ENCODE measurements around the gene RANBP3. TPM values are rescaled to one million over a fixed set of nuclear protein-coding genes. Genes with fewer than 3 reads are reported as not detected.

Gene RANBP3
- total and polyA plus RNA-seq, 2 experiments from 2014 or later: 41.8 to 50.0 TPM

DNA sequence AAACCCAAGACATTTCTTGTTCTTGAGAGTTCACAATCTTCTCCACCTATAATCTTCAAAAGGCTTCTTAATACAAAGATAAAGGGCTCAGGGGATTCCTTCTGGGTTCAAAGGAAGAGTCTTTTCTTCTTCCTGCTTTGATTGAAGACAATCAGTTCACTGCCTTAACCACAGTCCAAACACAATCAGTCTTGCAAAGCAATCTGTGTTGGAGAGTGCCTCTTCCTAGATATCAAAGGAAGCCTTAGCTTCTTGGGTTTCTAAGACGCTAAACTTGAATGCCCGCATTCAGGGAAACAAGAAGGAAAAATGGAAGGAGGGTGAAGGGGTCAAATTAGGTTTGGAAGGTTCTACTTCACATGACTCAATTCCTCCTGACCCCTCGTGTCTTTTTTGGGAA, 27.2 kb downstream of the RANBP3 start:
- H3K4me1 ChIP-seq (ENCODE audit: insufficient read depth): peaks cover 46% of the 10 kb centered on the region

DNA sequence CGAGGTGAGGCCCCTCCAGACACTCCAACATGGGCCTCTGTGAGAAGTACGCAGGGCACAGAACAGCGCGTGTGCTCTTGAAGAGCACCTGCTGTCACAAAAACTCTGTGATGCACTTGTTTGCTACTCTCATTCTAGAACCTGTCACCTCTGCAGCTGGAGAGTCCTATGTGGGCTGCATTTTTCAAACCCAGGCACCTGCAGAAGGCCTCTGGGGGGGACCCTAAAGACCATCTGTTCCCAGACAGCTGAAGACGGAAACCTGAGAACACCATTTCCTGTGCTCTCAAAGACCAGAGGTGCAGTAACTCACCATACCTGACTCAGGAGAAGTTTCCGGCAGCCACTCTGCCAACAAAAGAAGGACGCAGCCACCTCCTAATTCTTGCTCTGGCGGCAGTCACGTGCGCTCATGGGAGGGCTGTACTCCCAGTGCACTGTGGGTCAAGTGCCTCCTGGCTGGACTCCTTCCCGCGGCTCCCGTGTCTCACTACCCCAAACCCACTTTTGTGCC, 28.1 kb downstream of the RANBP3 start:
- Histone ChIP-seq H3K4me1 (ENCODE audit: insufficient read depth) (peaks cover 39% of the 10 kb centered on the region), H3K27ac (no peak overlapping the region), H3K4me2 (ENCODE audit: unreplicated experiment) (no peak overlapping the region), H3K36me3 (ENCODE audit: low read depth) (0 out of 2 replicates have a peak, but pooled peaks cover 5% of the 10 kb centered on the region), H3K79me2 (ENCODE audit: insufficient read depth) (peaks cover 100% of the 10 kb centered on the region), H3K9ac (no peak overlapping the region), H3K4me3 (no peak overlapping the region), H3F3A (ENCODE audit: insufficient read depth) (peaks cover 46% of the 10 kb centered on the region), H3K9me2 (ENCODE audit: insufficient read depth) (no peaks in the 10 kb centered on the region), H4K20me1 (ENCODE audit: insufficient read depth) (no peaks in the 10 kb centered on the region), H3K9me3 (ENCODE audit: low read depth) (no peaks in the 10 kb centered on the region), H2AFZ (no peak overlapping the region), H3K27me3 (replicated peaks; ENCODE audit: insufficient read depth) (no peaks in the 10 kb centered on the region)
- 79 to 84% methylated on average over 13 of the region's 13 CpGs for WGBS, 2 experiments (ENCODE audit: low coverage in 1 of 2, low lambda C conversion rate in 2 of 2, missing lambda C conversion rate in 2 of 2)
- DNase-seq: no peak
- in situ Hi-C loops (cut with MboI): no loop called here
- TF ChIP-seq EZH2 (IDR thresholded peaks at IDR 0.05; ENCODE audit: insufficient read depth, poor library complexity, severe bottlenecking) (no peak), EZH2phosphoT487 (IDR thresholded peaks at IDR 0.05; ENCODE audit: insufficient read depth, low read depth) (no peak)

More for the DNA sequence above, 27.2 kb downstream of the RANBP3 start:
- Histone ChIP-seq H4K20me1 (ENCODE audit: insufficient read depth) (no peaks in the 10 kb centered on the region), H3K4me3 (no peak overlapping the region), H3K36me3 (ENCODE audit: low read depth) (0 out of 2 replicates have a peak, but pooled peaks cover 3% of the 10 kb centered on the region), H3F3A (ENCODE audit: insufficient read depth) (peaks cover 54% of the 10 kb centered on the region), H3K4me2 (ENCODE audit: unreplicated experiment) (no peak overlapping the region), H3K9me3 (ENCODE audit: low read depth) (no peaks in the 10 kb centered on the region), H3K9me2 (ENCODE audit: insufficient read depth) (no peaks in the 10 kb centered on the region), H3K27ac (no peak overlapping the region), H3K79me2 (ENCODE audit: insufficient read depth) (peaks cover 100% of the 10 kb centered on the region), H3K27me3 (replicated peaks; ENCODE audit: insufficient read depth) (no peaks in the 10 kb centered on the region), H3K9ac (no peak overlapping the region), H2AFZ (no peak overlapping the region)
- 92 to 100% methylated on average over 3 of the region's 3 CpGs for WGBS, 2 experiments (ENCODE audit: low coverage in 1 of 2, low lambda C conversion rate in 2 of 2, missing lambda C conversion rate in 2 of 2)
- DNase-seq: no peak
- TF ChIP-seq EZH2phosphoT487 (IDR thresholded peaks at IDR 0.05; ENCODE audit: insufficient read depth, low read depth) (no peak), EZH2 (IDR thresholded peaks at IDR 0.05; ENCODE audit: insufficient read depth, poor library complexity, severe bottlenecking) (no peak)
- in situ Hi-C loops (cut with MboI): no loop called here

GRCh38 chr19:5948752-5949564, 29.0 kb downstream of the RANBP3 start:
- Histone ChIP-seq H3K4me3 (no peak overlapping the region), H4K20me1 (ENCODE audit: insufficient read depth) (no peaks in the 10 kb centered on the region; the same call in 1 of the 2 replicates), H3K9ac (no peak overlapping the region), H3K4me1 (ENCODE audit: insufficient read depth) (peaks cover 30% of the 10 kb centered on the region), H3K36me3 (ENCODE audit: low read depth) (0 out of 2 replicates have a peak, but pooled peaks cover 5% of the 10 kb centered on the region), H2AFZ (no peak overlapping the region), H3K79me2 (ENCODE audit: insufficient read depth) (peaks cover 100% of the 10 kb centered on the region), H3F3A (ENCODE audit: insufficient read depth) (peaks cover 37% of the 10 kb centered on the region), H3K9me2 (ENCODE audit: insufficient read depth) (no peaks in the 10 kb centered on the region), H3K9me3 (ENCODE audit: low read depth) (no peaks in the 10 kb centered on the region), H3K27me3 (replicated peaks; ENCODE audit: insufficient read depth) (no peaks in the 10 kb centered on the region), H3K4me2 (ENCODE audit: unreplicated experiment) (no peak overlapping the region), H3K27ac (no peak overlapping the region)
- in situ Hi-C loops (cut with MboI): no loop called here
- DNase-seq: no peak
- 72 to 76% methylated on average over 13 of the region's 13 CpGs for WGBS, 2 experiments (ENCODE audit: low coverage in 1 of 2, low lambda C conversion rate in 2 of 2, missing lambda C conversion rate in 2 of 2)
- TF ChIP-seq EZH2 (IDR thresholded peaks at IDR 0.05; ENCODE audit: insufficient read depth, poor library complexity, severe bottlenecking) (no peak), EZH2phosphoT487 (IDR thresholded peaks at IDR 0.05; ENCODE audit: insufficient read depth, low read depth) (no peak)

GRCh38 chr19:5947435-5947834, 30.5 kb downstream of the RANBP3 start:
- Histone ChIP-seq H3K9me3 (ENCODE audit: low read depth) (no peaks in the 10 kb centered on the region), H3K9ac (peak overlapping the region; percentile 61), H3K36me3 (ENCODE audit: low read depth) (0 out of 2 replicates have a peak, but pooled peaks cover 5% of the 10 kb centered on the region), H3K4me2 (ENCODE audit: unreplicated experiment) (peak overlapping the region; percentile 40), H3K27ac (peak overlapping the region; percentile 62), H2AFZ (no peak overlapping the region), H3K4me1 (ENCODE audit: insufficient read depth) (peaks cover 15% of the 10 kb centered on the region), H3F3A (ENCODE audit: insufficient read depth) (peaks cover 22% of the 10 kb centered on the region), H3K9me2 (ENCODE audit: insufficient read depth) (no peaks in the 10 kb centered on the region), H4K20me1 (ENCODE audit: insufficient read depth) (no peaks in the 10 kb centered on the region; the same call in 1 of the 2 replicates), H3K4me3 (no peak overlapping the region), H3K79me2 (ENCODE audit: insufficient read depth) (peaks cover 100% of the 10 kb centered on the region), H3K27me3 (replicated peaks; ENCODE audit: insufficient read depth) (no peaks in the 10 kb centered on the region)
- peak; percentile 90 for DNase-seq
- no peak for TF ChIP-seq EZH2phosphoT487 (IDR thresholded peaks at IDR 0.05; ENCODE audit: insufficient read depth, low read depth)
- no peak for TF ChIP-seq EZH2 (IDR thresholded peaks at IDR 0.05; ENCODE audit: insufficient read depth, poor library complexity, severe bottlenecking)
- in situ Hi-C loops (cut with MboI): no loop called here
- WGBS, 2 experiments (ENCODE audit: low coverage in 1 of 2, low lambda C conversion rate in 2 of 2, missing lambda C conversion rate in 2 of 2): 19 to 23% methylated on average over 13 of the region's 13 CpGs
